C1 segment of cervical spinal cord (tissue), 14 donors: ENCODE results near the gene ATP2B3.

Experiments
- DNase-seq, 14 donors: peaks; one replicate each; lab custom pipeline; 2025; lab: John Stamatoyannopoulos, UW

The ATP2B3 gene

DNA sequence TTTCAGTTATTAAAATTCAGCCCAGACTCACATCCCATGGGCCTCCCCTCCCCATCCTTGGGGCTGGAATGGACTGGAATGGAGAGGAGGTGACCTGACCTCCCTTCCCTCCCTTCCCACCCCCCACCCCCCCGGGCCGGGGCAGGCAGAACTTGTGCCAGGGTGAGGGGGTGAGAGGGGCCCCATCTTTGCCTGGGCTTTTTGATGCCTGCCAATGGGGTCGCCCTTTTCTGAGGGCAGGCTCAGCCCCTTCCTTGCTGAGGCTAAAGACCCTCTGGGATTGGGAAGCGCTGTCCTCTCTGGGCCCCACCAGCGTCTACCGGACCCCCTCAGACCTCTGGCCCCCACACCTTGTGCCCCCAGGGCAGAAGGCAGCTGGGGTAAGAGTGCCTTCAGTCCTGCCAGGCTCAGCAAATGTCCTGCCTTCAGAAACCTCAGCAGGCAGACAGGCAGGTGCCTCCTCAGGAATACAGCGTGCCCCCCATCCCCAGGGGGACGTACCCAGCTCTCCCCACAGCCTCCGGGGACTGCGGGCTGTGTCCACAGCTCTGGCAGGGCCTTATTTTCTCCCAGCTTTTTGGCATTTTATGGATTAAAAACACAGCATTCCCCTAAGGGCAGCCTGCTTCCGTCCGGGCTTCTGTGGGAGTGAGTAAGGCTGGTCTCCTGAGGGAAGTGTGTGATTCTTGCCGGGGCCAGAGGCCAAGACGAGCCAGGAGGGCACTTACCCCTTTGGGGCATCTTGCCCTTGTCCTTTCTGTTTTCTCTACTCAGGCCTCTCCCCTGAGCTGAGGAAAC, 94.1 kb downstream of the ATP2B3 start:
- DNase-seq = no peak

DNA sequence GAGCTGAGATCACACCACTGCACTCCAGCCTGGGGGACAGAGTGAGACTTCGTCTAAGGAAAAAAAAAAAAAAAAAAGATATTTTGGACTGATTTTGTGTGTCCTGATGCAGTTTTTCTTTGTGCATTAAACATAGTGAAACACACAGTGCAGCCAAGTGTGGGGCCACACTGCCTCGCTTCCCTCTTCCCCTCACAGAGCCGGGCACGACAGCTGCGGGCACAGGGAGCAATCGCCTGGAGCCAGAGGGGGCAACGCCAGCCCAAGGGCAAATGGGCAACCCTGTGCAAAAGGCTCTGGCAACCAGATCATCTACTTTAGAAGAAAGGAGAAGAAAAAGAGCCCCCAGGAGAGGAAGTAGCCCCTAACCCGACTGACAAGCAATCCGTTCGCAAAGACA, 95.0 kb downstream of the ATP2B3 start:
- DNase-seq = no peak

DNA sequence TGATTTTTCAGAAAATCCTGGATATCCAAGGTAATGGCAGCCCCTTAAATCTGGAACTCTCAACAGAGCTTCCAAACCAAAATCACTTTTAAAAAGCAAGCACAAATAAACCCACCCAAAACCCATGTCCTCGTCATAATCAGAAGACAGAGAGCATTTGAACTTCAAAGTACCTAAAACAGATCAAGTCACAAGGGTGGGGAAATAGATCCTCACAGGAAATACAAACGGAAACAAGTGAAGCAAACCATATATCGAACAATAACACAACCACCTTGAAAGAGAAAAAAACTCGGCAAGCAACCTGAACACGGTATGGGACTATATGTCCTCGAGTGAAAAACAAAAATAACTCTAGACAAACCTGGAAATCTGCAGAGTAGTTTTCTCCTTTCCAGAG, 97.4 kb downstream of the ATP2B3 start:
- no peak for DNase-seq

DNA sequence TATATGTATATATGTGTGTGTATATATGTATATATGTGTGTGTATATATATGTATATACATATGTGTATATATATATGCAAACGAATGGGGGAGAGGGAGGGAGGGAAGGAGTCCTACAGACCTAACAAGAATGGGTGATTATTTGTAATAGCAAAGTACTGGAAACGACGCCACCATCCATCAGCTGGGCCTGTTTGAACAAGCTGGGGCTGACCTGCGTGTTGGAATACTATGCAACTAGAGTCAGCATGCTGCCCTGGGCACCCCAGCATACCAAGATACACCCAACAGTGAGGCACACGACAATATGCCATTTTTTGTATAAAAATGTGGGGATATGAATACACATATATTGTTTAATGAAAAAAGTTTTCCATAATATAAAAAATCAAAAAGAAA, 103.1 kb downstream of the ATP2B3 start:
- DNase-seq = no peak

DNA sequence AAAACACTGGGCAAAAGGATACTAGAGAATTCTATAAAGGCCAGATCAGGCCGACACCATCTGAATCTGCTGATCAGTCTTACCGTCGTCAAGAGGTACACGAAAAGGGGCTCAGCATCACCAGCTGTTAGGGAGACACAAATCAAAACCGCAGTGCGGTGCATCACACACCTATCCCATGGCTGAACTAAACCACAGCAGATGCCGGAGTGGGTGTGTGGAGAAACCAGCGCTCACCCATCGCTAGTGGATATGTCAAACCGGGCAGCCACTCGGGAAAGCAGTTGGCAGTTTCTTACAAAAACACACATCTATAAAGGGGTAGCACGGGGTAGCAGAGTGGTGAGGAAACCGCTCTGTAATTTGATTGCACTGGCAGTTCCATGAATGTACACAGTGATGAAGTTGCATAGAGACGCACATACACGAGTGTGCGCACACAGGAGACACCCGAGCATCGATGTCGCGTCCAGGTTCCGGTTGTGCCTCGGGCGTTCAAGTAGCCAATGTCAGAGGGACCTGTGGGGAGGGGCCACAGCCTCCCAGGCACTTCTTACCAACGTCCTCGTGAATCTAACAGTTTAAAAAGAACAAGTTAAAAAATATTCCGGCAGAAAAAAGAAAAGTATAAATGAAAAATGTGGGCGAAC, 104.6 kb downstream of the ATP2B3 start:
- no peak for DNase-seq

DNA sequence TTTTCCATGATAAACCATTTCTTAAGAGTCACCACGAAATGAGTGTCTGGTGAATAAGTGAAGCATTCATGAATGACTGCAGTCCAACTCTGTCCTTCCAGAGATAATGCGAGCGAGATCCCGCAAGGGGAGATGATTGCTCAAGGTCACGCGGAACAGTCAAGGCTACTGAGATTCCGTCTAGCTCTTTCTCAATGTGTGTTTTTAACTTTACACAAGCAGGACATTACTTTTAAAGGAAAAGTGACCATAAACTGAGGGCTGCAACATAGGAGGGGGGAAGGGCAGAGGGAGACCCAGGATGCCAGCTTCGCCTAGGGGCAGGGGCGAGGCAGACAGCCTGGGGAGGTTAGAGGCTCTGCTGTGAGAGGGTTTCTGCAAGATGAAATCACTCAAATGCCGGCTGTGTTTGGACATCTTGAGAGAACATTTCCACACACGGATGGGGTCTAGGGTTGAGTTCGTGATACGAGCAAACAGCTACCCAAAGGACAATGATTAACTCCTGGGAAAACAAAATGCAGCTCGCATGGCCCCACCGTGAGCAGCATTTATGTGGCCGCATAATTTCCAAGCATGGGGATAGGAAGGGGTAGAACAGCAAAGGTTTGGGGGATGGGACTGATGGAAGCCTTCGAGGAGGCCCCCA, 105.3 kb downstream of the ATP2B3 start:
- no peak for DNase-seq

DNA sequence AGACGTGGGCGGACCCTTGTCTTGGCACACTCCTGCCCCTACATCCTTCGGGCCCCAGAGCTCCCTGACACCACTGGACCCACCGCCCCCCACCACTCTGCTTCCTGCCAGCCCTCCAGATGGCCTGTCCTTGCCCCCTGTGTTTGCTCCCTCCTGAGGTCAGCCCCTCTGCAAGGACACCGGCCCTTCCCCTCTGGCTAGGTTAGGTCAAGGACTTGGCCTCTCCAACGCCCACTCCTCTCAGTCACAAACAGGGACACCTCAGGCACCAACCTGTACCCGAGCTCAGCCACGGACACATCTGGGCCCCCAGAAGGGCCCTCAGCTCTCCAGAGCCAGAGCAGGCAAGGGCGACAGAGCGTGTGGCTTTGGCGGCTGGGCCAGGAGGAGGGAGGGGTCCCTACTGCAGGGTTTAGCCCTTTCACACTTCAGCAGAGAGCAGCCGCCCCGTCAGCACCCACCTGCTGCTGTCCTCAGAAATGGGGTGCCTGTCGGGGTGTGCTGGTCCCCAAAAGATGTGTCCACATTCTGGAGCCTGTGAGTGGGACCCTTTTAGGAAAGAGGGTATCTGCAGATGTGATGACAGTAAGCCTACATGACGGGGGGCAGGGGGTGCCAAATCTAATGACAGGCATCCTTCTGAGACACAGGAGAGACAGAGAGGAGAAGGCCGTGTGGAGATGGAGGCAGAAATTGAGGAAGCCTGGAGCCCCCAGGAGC, 106.0 kb downstream of the ATP2B3 start:
- no peak for DNase-seq

DNA sequence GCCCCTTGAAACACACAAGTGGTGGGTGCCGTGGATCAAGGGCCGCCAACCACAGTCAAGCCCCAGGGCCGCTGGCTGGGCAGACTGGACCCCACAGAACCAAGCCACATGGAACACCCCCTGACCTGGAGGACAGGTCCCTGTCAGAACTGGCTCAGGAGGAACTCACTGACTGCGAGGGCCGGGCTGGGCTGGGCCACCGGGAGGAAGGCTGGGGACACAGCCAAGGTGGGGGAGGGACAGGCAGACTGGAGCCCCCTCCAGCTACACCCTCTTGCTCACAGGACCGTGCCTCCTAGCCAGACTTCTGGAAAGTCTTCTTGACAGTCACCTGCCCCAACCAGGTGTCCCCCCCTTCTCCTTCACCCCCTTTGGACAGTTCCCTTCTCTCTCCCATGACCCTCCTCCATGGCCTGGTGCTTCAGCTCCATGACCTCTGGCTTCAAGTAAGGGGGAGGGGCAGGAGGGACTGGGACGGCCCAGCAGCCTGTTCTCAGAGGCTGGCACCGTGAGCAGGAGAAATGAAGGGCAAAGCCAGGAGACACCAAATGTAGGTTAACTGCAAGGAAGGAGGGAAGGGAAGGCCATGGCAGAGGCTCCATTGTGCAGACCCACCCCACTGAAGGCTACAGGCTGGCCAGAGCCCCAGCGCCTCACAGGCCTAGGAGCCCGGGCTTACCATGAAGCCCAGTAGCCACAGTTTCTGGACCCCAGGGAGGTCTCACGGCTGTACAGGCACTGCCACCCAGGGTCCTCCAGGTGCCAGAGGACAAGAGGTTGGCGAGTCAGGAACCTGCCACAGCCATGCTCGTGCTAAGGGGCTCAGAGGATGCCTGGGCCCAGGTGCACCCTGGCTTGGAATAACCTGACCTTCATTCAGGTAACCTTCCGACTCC, 107.0 kb downstream of the ATP2B3 start:
- DNase-seq = no peak

DNA sequence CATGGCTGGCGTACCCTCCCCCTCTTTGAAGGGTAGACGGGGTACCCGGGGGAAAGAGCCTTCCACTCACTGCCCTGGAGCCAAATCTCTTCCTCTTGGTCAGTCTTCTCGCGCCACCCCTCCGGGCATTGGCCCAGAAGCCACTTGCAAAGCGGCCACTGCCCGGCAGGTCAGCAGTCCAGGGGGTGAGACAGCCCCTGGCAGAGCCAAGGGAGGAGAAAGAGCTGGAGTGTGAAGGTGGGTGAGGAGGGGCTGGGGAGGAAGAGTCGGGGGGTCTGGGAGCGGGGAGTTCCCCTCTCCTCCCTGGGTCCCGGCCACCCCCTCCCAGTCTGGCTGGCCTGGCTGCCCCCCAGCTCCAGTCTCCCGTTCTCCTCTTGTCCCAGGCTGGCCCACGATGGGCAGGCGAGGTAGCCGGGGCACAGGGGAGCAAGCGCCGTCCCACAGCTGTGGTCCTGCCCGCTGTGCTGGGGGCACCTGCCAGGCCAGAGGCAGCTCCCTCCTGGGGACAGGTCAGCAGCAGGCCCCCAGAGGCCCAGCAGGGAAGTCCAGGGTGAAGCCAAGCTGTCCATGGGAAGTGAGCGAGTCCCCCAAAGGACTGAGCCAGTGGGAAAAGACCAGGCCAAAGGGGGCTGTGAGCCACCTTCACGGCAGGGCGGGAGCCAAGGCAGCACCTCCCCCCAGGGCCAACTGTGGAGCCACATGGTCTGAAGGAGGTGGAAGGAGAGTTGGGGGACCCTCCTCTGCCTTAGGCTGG, 108.0 kb downstream of the ATP2B3 start:
- DNase-seq = no peak

DNA sequence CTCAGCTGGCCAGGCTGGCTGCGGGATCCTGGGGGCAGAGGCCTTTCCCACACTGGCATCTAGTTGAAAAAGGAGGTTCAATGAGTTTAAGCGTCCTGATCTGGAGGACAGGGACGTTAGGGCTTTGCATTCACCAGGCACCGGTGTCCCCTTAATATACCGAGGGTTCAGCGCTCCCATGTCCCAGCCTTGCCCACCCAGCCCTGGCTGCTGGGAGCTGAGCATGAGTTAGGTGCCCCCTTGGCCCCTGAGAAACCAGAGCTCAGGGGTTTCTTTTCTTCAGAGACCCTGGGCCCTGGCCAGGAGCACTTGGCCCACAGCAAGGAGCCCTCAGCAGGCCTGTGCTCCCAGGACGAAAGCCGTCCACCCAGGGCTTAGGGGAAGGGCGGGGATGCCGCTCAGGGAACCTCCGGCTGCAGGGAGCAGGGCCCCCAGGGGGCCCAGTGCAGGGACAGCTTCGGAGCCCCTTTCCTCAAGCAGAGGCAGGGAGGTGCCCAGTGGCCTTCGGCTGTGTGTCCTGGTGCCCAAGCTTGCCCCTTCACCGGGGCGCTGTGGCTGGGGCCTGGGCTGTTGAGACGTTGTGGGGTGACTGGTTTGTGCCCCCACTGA, 108.7 kb downstream of the ATP2B3 start:
- no peak for DNase-seq

DNA sequence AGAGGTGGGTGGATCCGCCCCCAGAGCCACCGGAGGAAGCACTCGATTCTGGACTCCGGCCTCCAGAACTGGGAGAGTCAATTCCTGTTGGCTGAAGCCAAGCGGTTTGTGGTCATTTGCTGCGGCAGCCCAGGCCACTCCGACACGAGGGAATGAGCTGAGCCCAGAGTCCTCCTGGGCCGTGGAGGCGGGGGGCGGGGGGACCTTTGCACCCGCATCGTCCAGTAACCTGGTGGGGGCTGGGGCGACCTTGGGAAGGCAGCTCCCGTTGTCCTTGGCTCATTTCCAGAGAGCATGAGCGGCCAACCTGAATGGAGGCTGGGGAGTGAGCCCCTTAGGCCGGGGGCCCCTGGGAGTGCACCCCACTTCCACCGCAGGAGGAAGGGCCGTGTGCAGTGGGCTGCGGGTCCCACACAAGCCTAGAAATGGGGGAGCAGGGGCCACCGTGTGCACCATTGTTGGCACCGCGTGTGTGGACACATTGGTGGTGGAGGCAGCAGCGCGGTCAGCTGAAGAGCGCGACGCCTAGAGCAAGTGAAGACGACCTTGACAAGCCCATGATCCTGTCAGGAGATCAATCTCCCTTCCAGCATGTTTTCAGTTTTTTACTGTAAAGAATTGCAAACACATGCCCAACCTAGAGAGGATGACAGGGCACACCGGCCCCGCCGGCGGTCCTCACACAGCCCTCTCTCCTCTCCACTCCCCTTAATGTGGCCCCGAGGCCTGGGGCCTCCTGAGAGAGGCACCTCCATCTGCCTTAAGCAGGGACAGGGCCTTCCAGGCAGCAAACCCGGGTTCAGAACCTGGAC, 109.6 kb downstream of the ATP2B3 start:
- DNase-seq = no peak

DNA sequence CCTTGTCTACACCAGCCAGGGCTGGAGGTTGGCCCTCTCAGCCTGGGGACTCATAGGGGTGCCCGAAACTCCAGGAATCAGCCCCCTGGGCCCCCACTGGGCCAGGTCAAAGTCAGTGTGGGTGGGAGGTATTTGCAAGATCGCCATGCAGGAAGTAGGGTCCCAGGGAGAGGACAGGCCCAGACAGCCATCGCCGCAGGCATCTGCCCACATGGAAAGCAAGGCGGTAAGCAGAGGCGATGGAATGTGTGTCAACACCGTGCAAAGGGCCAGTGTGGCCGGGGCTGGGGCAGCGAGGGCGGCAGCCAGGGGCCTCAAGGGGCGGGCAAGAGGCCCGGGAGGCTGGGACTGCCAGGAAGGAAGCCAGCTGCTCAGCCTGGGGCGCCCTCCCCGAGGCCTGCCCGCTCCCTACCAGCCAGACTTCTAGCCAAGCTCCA, 110.3 kb downstream of the ATP2B3 start:
- DNase-seq = no peak

DNA sequence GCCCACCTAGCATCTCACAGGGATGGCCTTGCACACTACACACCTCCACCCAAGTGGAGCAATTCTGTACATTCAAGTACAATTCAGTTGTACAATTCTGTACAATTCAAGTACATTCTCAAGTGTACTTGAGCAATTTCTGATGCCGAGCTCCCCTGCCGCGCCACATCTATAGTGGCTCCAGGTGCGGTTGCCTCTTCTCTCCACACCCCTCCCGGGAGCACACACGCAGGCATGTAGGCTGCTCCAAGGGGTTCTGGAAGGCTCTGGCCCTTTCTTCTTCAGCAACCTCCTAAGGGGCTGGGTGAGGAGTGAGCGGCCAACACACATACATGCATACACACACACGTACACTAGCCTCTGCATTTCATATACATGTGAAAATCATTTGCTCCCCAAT, 110.7 kb downstream of the ATP2B3 start:
- DNase-seq = no peak

DNA sequence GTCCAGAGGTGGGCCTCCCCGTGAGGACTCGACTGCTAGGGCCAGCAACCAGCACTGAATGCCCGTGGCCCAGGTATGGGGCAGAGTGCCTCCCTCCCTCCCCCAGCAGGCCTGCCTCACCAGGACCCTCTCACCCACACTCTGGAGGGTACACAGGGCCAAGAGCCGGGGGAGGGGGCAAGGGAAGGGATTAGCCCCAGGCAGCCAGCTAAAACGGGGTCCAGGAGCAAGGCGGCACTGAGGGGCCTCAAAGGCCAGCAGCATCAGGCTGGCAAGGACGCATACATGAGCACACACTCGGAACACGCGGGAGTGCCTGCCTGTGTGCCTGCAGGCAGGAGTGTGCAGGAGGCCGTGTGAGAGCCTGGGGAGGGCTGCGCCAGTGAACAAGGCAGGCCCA, 111.2 kb downstream of the ATP2B3 start:
- no peak for DNase-seq

DNA sequence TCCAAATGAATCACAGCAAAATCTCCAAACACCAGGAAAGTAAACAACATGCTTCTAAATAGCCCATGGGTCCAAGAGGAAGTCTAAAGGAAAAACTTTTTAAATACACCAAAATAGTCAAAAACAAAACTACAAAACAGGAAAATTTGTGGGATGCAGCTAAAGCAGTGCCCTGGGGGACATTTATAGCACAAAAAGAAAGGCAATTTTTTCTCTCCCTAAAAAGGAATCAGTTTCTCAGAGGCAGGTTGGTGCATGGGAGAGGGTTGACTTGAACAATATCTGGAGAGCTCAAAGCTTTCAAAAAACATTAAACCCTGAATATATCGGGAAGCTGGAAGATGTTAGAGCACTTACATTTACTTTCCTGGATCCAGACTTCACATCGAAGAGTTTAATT, 113.9 kb downstream of the ATP2B3 start:
- no peak for DNase-seq

DNA sequence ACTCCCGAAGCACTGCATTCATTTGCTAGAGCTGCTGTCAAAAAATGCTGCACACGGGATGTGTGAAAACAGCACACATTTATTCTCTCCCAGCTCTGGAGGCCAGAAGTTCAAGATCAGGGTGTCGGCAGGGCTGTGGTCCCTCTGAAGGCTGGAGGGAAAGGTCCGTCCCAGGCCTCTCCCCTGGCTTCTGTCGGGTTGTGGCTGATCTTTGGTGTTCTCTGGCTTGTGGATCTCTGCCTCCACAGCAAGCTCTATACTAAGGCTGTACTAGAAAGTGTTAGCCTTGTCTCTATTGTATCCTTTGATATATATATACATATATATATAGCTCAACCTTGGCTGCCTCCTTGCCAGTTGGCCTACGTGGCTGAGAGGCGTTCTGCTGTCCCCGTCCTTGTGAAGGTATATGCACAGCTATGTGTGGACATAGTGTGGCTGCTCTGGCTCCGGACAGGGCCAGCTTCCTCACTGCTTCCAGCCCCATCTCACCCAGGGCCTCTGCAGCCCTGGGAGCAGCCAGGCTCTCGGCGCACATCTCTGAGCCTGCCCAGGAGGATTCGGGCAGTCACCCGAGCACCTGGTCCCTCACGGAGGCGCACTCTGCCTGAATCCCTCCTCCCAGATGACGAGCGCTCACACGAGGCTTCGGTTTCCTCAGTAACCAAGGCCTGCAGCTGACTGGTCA, 114.6 kb downstream of the ATP2B3 start:
- no peak for DNase-seq
